HG02884 (cell line): ENCODE data around the gene FIGNL1.

Experiments used
- ATAC-seq: cut with Tn5 transposase; IDR thresholded peaks from one replicate; pipeline ENCODE4 v1.9.1; 2021; ENCODE audit warnings: mild to moderate bottlenecking, moderate library complexity; ENCODE audit not compliant: unreplicated experiment

The FIGNL1 gene

GRCh38 chr7:50428911-50429310 lies 21.2 kb downstream of the FIGNL1 start:
- ATAC-seq, result no peak

GRCh38 chr7:50427518-50427917 lies 22.6 kb downstream of the FIGNL1 start:
- ATAC-seq, result no peak

GRCh38 chr7:50426280-50427045 lies 23.7 kb downstream of the FIGNL1 start:
- no peak for ATAC-seq

- ATAC-seq, result no peak
These were observed 24.8 kb downstream of the FIGNL1 start for GRCh38 chr7:50425318-50425717.

GRCh38 chr7:50423860-50424259 lies 26.3 kb downstream of the FIGNL1 start:
- ATAC-seq, result no peak

GRCh38 chr7:50422858-50423257 lies 27.3 kb downstream of the FIGNL1 start:
- ATAC-seq, result no peak

- no peak for ATAC-seq
These were observed 29.1 kb downstream of the FIGNL1 start for GRCh38 chr7:50421043-50421442.

- no peak for ATAC-seq
These were observed 31.4 kb downstream of the FIGNL1 start for GRCh38 chr7:50418526-50419290.

- peak; percentile 88 for ATAC-seq
These were observed 32.0 kb downstream of the FIGNL1 start for GRCh38 chr7:50418086-50418515.

GRCh38 chr7:50416527-50417182 lies 33.5 kb downstream of the FIGNL1 start:
- peak; percentile 80 for ATAC-seq

GRCh38 chr7:50415844-50416364 lies 34.2 kb downstream of the FIGNL1 start:
- no peak for ATAC-seq

- ATAC-seq, result no peak
These were observed 36.6 kb downstream of the FIGNL1 start for GRCh38 chr7:50413561-50413960.

- no peak for ATAC-seq
These were observed 37.2 kb downstream of the FIGNL1 start for GRCh38 chr7:50412973-50413372.

GRCh38 chr7:50411332-50411731 lies 38.8 kb downstream of the FIGNL1 start:
- ATAC-seq, result no peak

- peak; percentile 44 for ATAC-seq
These were observed 40.0 kb downstream of the FIGNL1 start for GRCh38 chr7:50409856-50410745.

- no peak for ATAC-seq
These were observed 43.2 kb downstream of the FIGNL1 start for GRCh38 chr7:50406935-50407334.

GRCh38 chr7:50405221-50405620 lies 44.9 kb downstream of the FIGNL1 start:
- peak; percentile 32 for ATAC-seq

GRCh38 chr7:50404392-50404791 lies 45.8 kb downstream of the FIGNL1 start:
- ATAC-seq, result no peak

- no peak for ATAC-seq
These were observed 50.0 kb downstream of the FIGNL1 start for GRCh38 chr7:50400114-50400513.

GRCh38 chr7:50399635-50400034 lies 50.5 kb downstream of the FIGNL1 start:
- no peak for ATAC-seq
